DMS53 (cell line): ENCODE results near the gene RGS3.
A peak's percentile ranks its signal among the peaks of the same experiment; 100 is the strongest.

Source experiments
- DNase-seq: peaks from one replicate; lab custom pipeline; 2025; lab: John Stamatoyannopoulos, UW

The RGS3 gene

DNA sequence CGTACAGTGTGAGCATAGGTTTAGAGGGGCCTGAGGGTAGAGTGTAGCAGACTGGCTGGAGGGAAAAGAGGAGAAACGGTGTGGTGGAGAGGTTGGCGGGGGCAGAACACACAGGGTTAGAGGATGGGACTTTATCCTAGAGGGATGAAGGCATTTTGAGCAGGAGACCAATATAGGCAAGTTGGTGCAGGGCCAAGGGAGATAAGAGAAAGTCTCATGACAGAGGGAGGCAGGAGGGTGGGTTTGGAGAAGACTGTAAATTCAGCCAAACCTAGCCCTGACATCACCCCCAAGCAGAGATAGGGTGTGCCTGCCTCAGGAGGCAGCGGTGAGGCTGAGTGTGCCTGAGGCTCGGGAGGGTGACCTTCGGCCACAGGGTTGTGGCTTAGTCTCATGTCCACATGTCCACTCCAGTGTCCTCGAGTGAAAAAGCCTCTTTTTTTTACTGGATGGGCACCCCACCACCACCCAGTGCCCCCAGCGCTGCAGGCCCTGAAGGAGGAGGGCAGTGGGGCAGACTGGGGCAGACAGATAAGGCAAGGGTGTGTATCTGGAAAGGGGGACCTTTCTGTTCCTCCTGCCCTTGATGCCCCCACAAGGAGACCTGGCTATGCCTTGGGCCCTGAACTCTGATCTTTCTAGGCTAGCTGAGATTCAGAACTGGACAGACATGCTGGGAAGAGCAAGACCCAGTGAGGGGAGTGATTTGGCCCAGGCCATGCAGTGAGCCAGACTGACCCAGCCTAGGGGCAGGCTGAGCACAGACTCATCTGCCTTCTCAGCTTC is 108.7 kb downstream of the RGS3 start:
- DNase-seq = no peak

DNA sequence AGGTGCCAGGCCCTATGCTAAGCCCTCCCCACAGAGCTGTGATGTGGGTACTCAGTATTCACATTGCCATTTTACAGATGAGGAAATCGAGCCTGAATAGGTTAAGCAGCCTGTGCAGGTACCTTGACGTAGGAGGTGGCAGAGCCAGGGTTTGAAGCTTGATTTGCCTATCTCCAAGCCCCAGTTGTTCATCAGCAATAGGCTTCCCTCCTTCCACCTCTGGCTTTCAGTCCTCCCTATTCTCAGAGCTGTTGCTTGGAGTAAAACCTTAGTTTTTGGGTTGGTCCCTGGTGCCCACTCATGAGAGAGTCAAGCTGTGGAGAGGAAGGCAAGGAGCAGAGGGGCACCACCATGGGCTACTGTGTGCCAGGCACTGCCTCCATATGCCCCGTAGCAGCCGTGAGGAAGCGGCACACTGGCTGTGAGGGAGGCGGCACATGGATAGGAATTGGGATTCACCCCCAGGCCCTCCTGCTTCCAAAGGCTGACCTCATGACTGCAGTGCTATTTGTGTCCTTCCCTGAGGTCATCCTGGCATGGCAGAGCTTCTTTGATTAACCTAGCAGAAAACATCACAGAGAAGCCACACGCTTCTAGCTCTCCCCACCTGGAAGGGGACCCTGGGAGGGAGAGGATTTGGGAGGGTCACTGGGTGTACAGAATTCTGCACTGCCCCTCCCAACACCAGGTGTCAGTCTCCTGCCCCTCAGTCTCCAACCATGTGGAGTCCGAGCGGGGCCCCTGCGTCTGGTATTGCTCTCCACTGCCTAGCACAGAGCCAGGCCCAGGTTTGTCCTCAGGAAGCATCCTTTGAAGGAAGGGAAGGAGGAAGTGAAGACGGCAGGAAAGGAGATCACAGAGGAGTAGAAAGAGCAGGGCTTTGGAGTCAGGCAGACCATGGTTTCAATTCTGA is 109.8 kb downstream of the RGS3 start:
- DNase-seq = no peak

DNA sequence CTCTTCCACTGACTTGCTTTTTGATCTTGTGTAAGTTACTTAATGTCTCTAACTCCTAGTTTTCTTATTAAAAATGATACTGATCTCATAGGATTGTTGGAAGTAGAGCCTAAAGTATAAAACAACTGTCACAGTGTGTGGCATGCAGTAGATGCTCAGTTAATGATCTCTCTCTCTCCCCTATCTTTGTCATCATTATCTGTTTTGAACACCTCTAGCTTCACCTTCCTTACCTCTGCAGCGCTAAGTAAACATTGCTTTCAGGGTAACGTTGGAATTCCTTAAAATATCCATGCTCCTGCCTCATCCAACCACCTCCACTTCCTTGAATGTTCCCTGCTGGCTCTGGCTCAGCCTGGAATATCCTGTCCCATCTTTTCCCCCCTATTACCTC is 110.4 kb downstream of the RGS3 start:
- no peak for DNase-seq

DNA sequence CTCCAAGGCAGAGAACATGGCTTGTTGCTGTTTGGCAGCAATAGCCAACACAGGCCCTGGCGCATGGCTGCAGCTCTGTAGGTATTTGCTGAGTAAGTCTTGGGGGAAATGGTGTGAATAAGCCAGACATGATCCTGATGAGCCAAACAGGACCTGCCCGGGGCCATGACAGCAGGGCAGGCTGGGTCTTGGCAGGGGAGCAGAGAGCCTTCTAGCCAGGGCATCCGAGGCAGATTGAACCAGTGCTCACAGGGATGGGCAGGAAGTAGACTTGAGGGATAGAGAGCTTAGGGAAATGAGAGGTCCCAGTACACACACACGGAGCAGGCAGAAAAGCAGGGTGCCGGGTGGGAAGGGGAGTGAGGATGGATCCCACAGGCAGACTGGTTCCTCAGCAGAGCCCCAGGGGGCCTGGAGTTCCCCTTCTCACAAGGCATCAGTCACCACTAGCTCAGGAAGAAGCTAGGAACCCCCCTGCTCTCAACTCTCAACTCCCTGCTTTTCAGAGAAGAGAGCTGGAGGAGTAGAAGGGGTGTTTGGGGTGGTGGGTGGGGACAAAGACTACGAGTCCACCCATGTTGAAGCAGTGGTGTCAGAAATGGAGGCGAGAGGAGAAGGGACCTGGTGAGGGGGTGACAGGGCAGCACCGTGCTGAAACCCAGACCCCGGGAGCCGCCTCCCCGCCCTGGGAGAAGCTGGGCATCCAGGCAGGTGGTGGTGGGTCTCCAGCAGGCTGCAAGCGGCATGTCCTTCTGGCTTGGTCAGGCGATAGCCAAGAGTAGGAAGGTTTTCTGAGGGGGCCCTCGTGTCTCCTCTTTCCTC is 111.1 kb downstream of the RGS3 start:
- no peak for DNase-seq

DNA sequence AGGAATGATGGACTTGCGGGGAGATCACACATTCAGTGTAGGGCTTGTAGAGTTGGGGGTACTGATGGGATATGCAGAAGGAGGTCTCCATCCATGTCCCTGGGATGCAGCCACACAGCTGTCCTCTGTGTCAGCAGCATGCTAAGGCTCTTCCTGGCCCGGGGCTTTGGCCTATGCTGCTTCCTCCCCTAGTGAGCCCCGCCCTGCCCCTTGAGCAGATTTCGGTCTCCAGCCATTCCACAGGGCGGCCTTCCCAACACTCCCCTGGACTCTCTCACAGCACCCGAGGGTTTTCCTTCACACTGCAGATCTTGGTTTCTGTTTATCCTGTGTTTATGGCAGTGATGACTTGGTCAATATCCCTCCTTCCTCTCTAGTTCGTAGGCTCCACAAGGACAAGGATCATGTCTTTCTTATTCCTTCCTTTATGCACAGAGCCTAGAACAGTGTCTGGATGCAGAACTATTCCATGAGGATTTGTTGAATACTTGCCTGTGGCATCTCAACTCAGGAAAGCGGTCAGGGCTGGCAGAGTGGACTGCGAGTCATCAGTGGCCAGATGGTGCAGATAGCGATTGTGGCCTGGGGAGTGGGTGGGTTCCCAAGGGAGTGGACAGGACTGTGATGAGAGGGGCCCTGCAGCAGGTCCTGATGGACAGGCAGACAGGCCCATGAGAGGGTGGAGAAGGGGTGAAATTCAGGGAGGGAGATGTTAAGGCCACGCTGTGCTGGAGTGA is 114.2 kb downstream of the RGS3 start:
- DNase-seq = no peak

DNA sequence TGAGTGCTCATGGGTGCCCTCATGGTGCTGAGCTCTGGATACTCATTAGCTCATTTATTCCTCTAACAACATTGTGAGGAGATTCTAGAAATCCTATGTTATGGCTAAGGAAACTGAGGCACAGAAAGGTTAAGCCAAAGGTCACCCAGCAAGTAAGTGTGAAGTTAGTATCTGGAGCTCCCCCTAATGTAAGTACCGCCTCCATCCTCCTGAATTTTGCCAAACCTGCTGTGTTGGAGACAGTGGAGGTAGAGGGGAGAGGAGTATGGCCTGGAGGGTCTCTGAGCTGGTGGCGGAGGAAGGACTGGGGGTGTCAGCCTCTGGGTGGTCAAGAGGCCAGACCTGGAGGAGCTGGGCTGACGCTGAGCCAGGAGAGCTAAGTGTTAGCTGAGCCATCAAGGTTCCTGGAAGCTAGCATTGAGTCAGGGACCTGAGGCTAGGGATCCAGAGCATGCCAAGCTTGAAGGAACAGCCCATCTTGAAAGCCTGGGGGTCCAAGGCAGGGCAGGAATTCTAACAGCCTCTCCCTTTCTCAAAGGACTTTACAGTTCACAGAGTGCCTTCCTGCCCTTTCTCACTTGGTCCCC is 114.8 kb downstream of the RGS3 start:
- DNase-seq = no peak

DNA sequence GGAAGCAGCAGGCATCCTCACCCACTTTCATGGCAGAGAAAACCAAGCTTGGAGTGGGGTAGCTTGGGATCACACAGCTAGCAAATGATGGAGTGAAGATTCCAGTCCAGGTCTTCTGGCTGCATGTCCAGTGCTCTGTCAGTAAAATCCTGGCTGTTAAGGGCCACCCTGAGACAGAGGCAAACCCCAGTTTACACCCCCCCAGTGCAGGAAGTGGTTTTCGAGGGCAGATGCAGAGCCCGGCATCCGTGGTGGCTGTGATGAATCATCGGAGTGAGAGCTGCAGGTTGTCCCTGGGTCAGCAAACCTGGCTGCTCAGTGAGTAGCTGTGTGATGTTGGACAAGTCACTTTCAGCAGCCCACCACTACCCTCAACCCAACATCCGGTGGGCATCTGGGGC is 115.4 kb downstream of the RGS3 start:
- DNase-seq = peak; percentile 69

DNA sequence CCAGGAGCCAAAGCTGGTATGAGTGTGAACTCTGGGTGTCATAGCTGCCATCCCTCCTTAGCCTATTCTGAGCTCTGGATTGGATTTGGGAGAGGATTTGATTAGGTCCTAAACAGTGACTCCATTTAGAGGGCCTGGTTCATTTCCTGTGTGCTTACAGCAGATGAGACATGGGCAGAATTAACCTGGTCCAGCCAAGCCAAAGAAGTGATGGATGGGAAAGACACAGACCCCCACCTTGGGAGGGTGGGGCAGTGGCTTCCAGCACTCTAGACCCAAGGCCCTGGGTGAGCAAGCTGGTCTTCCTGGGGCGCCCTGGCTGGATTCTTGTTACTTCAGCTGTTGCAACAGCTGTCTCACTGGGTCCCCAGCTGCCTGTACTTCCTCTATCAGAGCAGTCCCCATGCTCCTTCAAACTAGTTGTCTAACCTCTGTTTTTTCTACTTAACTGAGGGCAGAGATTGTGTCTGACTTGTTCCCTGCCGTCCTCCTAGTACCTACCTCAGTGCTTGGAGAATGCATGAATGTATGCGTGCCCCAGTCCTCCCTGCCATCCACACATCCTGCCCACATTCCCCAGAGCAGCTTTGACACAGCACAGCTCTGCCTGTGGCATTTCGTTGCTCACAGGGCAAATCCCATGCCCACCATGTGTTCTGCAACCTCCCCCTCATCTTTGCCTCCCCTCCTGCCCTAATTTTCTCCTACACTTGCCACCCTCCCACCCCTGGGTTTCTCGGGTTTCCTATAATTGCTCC is 115.9 kb downstream of the RGS3 start:
- DNase-seq = peak; percentile 17

DNA sequence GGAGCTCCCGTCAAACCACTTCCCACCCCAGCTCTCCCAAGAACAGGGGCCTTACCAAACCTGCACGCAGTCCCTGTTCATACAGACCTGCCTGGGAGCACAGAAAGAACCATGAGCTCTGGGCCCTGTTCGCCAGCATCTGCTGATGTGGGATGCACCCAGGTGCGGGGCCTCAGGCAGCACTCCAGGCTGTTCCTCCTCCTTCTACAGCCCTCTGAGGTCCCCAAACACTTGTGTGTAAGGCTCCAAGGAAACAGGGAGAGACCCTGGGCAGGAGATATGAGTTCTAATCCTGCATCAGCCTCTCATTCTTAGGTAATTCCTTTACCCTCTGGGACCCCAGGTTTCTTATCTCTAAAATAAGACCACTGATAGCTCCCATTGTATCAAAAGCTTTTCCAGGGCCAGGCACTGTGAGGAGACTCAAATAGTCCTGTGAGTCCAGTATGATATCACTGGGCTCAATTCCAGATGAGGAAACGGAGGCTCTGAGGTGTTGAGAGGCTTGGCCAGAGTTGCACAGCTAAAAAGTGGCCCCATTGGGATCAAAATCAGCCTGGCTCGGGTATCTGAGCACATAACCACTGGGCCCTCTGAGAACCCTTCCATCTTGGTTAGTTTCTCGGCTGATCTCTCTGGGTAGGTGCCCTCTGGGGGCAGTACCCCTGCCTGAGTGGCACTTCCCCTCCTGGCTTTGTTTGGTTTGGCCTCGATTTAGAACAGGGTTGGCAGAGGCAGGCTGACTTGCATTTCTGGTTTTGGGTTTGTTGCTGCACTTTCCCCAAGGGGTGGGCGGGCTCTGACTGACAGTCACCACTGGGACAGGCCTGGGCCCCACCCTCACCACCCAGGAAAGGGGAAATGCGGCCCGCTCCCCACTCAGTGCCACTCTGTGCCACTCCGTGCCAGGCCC is 116.8 kb downstream of the RGS3 start:
- DNase-seq = no peak

DNA sequence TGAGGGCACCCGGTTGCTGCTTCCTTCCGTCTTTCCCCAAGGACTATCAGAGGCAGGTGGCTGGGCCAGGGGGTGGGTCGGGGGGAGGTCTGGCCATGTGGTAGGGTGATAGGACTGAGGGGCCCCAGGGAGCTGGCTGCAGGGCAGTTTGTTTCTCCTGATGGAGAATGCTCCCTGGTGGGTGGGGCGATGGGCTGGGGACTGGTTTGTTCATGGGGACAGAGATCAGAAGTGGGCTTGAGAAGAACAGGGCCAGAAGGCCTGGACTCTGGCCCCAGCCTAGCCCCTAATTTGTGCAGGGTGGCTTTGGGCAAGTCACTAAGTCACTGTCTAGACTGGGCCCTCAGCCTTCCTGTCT is 117.4 kb downstream of the RGS3 start:
- DNase-seq = no peak

DNA sequence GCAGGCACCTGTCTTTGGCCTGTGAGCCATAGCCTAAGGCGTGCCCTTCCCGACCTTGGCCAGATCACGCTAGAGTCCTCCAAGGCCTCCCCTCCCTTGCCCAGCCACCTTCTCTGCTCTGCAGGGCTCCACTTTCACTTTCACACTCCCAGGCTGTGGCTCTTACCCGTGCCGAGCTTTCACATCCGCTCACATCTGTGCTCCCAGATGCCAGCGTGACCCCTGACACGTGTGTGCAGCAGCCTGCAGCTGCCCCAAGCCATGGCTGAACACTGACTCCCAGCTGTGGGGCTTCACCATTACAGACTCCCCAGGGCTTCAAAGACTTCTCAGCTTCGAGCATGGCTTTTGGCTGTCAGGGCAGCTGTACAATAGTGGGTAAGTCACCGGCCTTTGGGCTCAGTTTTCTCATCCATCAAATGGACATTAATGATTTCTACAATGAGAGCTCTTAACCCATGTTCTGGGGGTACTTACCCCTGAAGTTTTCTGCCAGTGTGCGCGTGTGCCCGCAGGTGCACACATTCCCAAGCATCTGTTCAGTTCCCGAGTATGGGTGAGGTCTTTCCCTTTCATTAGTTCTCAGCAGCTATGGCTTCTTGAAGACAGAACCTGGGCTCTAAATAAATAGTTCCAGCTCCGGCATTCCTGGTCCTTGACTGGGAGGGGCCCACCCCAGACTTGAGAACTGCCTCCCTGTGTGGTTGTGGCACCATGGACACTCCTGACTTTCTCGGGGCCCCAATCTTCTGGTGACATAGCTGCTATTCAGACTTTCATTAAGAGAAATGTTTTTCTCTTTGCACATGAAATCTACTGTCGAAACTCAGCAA is 118.6 kb downstream of the RGS3 start:
- no peak for DNase-seq

DNA sequence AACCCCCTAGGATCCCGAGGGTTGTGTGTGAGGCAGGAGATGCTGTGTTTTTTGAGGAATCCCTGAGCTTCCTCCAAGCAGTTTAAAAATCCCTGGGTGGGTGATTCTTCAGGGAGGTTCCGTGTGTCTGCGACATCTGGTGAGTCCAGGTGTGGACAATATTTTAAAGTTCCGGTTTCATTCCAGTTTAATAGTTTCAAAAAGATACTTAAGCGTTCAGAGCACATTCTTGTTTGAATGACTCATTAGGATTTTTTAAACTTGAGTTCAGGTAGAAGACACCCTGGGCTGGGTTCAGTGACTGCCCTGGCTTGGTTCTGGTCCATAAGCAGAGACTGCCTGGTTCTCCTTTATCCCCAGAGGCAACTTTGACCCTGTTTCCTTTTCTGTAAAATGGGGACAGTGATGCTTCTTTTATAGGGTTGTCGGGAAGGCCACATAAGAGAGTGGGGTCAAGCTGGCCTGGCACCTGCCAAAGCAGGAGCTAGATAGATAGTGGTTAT is 119.2 kb downstream of the RGS3 start:
- no peak for DNase-seq

DNA sequence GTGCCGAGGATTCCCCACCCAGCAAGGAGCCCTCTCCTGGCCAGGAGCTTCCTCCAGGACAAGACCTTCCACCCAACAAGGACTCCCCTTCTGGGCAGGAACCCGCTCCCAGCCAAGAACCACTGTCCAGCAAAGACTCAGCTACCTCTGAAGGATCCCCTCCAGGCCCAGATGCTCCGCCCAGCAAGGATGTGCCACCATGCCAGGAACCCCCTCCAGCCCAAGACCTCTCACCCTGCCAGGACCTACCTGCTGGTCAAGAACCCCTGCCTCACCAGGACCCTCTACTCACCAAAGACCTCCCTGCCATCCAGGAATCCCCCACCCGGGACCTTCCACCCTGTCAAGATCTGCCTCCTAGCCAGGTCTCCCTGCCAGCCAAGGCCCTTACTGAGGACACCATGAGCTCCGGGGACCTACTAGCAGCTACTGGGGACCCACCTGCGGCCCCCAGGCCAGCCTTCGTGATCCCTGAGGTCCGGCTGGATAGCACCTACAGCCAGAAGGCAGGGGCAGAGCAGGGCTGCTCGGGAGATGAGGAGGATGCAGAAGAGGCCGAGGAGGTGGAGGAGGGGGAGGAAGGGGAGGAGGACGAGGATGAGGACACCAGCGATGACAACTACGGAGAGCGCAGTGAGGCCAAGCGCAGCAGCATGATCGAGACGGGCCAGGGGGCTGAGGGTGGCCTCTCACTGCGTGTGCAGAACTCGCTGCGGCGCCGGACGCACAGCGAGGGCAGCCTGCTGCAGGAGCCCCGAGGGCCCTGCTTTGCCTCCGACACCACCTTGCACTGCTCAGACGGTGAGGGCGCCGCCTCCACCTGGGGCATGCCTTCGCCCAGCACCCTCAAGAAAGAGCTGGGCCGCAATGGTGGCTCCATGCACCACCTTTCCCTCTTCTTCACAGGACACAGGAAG is 120.2 kb downstream of the RGS3 start:
- no peak for DNase-seq

DNA sequence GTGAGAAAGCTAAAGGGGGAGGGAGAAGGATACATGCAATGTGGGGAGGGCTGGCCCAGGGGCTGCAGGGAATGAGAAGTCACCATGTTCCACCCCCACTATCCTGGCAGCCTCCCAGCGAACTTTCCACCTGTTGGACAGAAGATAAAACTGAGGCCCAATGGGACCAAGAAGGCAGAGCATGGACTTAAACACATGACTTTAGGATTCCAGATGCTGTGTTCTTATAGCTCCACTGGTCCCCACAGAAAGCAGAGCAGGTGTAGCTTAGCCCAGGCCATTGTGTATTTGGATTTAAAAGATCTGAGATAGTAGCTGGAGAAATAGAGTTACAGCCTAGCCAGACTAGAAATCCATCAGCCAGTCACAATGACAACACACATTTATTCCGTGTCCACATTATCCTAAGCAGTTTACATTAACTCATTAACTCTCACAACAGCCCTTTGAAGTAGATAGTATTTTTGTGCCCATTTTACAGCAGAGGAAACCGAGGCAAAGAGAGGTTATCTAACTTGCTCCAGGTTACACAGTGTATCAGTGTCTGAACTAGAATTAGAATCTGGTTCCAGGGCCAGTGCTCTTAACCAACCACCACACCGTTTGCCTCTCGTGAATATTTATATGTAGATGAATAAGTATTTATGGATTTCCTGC is 121.0 kb downstream of the RGS3 start:
- DNase-seq = no peak

DNA sequence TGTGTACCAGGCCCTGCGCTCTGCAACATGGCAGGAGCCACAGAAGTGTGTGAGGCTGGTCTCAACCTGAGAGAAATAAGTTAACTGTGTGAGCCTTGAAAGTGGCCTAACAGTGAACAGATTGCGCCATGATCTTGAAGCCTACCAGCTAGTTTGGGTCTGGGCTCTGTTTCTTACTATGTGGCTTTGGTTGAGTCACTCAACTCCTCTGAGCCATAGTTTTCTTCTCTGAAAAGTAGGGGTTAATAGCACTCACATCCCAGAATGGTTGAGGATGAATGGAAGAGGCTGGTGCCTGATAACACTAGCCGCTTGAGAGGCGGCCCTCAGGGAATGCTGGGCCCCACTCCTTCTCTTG is 121.5 kb downstream of the RGS3 start:
- DNase-seq = no peak

DNA sequence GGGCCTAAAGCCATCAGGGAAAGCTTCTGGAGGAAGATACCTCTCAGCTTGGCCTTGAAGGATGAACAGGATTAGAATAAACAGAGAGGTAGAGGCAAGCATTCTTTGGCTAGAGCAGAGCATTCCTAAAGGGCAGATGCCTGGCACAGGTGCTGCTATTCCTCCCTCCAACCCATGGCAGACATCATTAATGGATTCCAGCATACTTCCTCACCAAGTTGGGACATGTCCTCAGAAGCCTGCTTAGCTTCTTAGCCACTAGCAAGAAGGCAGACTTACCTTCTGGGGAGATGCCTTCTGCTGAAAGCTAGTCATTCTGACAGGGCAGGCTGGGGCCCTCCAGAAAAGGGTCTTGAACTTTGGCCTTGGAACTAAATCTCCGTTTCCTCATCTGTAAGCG is 122.0 kb downstream of the RGS3 start:
- no peak for DNase-seq

DNA sequence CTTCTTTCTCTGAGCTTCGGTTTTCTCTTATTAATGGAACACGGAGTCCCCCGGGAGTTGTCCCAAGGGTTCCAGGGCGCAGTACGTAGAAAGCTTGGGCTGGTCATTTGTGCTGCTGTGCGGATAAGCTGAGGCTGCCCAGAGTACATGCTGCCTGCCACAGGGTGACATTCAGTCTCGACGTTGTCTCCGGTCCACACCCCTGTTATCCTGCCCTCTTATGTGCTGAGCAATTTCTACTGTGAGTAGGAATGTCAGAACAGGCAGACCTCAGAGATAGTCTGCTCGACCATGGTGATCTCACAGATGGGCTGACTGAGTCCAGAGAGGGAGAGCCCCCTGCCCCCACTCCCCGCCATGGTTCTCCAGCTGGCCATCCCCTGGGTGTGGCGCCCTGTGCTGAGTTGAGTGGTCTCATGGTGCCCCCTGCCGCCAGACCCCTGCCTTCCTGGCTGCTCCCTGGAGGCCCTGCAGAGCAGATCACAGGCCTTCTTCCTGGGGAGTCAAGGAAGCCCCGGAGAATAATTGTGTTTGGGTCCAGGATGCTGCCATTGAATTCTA is 124.0 kb downstream of the RGS3 start:
- DNase-seq = no peak
